ENCODE results near the gene EPB42. TPM values are rescaled to one million over a fixed set of nuclear protein-coding genes. Genes with fewer than 3 reads are reported as not detected.

EPB42 gene
- total and polyA plus RNA-seq, 2 of the 4 experiments (the other 2 are of a cell fraction), result not detected

- TF ChIP-seq MAZ (IDR thresholded peaks at IDR 0.05; ENCODE audit: borderline replicate concordance, low read depth, low read length) (no peak), ELK1 (IDR thresholded peaks at IDR 0.05; ENCODE audit: borderline replicate concordance, low read depth, low read length) (no peak), RFX5 (IDR thresholded peaks at IDR 0.05; ENCODE audit: low read depth, low read length) (no peak), FOS (IDR thresholded peaks at IDR 0.05; ENCODE audit: low read depth, low read length) (no peak), CHD1 (IDR thresholded peaks at IDR 0.05; ENCODE audit: low read depth, low read length) (no peak), MAFK (IDR thresholded peaks at IDR 0.05; ENCODE audit: low read depth, low read length) (no peak), POLR2A (IDR thresholded peaks at IDR 0.05; ENCODE audit: low read depth, low read length) (no peak), CEBPB (IDR thresholded peaks at IDR 0.05; ENCODE audit: low read depth, low read length) (no peak), RCOR1 (IDR thresholded peaks at IDR 0.05; ENCODE audit: insufficient replicate concordance, low read length) (no peak), SMC3 (IDR thresholded peaks at IDR 0.05; ENCODE audit: low read depth, low read length) (no peak), NFE2L2 (IDR thresholded peaks at IDR 0.05; ENCODE audit: low read depth, low read length) (no peak), USF2 (IDR thresholded peaks at IDR 0.05; ENCODE audit: low read depth, low read length) (no peak)
- no peak overlapping the region for H2BK20ac ChIP-seq (ENCODE audit: low read depth, low read length)
- H4K8ac ChIP-seq (ENCODE audit: low read depth in 2 of 2, low read length in 2 of 2), result no peak overlapping the region
- no peak overlapping the region for H3K4ac ChIP-seq (ENCODE audit: low read depth, low read length)
- H2BK15ac ChIP-seq (ENCODE audit: low read depth, low read length), result no peak overlapping the region
- ATAC-seq (ENCODE audit: low read depth) (no peak), DNase-seq (no peak)
- peaks cover 40% of the 10 kb centered on the region for H3K27me3 ChIP-seq (ENCODE audit: control insufficient read depth, insufficient read depth, low read length)
- CTCF ChIA-PET, result no interaction called here
- no peaks in the 10 kb centered on the region for H3K79me1 ChIP-seq (ENCODE audit: low read depth in 1 of 2, low read length in 2 of 2)
- POLR2A ChIA-PET (ENCODE audit: unreplicated experiment), result no interaction called here
- no peaks in the 10 kb centered on the region for H3K4me1 ChIP-seq (ENCODE audit: control insufficient read depth, insufficient read depth, low read length)
- no peaks in the 10 kb centered on the region for H3K36me3 ChIP-seq (ENCODE audit: control insufficient read depth, insufficient read depth, low read length)
- H3K9me3 ChIP-seq (ENCODE audit: control insufficient read depth, insufficient read depth, low read length), result no peaks in the 10 kb centered on the region
- no peak overlapping the region for H2BK5ac ChIP-seq (ENCODE audit: low read depth, low read length, poor library complexity, severe bottlenecking)
- no peak overlapping the region for H4K5ac ChIP-seq (ENCODE audit: low read depth, low read length)
- intact Hi-C loops (cut with micrococcal nuclease) (no loop called here), in situ Hi-C loops (cut with MboI; ENCODE audit: low sequenced_read_pairs) (no loop called here), dilution Hi-C loops (cut with HindIII; ENCODE audit: low sequenced_read_pairs, unreplicated experiment) (no loop called here)
- no peak overlapping the region for H3K56ac ChIP-seq (ENCODE audit: extremely low read depth, insufficient read depth, low read length)
- H2AFZ ChIP-seq (replicated peaks; ENCODE audit: low read length, poor library complexity), result no peak overlapping the region
- no peak overlapping the region for H2AK5ac ChIP-seq (ENCODE audit: low read depth, low read length)
- no peak overlapping the region for H3K23ac ChIP-seq (ENCODE audit: low read depth, low read length)
- no peak overlapping the region for H2BK120ac ChIP-seq (ENCODE audit: low read depth, low read length)
- no peaks in the 10 kb centered on the region for H4K20me1 ChIP-seq (ENCODE audit: insufficient read depth, low read length)
- no peak overlapping the region for H3K18ac ChIP-seq (ENCODE audit: low read depth, low read length)
- no peak overlapping the region for H3K14ac ChIP-seq (replicated peaks; ENCODE audit: low read depth, low read length)
- WGBS, 2 experiments (ENCODE audit: extremely low coverage in 2 of 2, insufficient read length in 1 of 2), result no CpG with 5 or more reads among the region's 4 CpGs
- no peaks in the 10 kb centered on the region; the same call in 1 of the 2 replicates for H3K9me1 ChIP-seq (ENCODE audit: insufficient read depth, low read length)
- H3K4me2 ChIP-seq (ENCODE audit: low read depth, low read length), result no peak overlapping the region
- no TSS peak for BruUV-seq (replicated peaks)
- H2AK9ac ChIP-seq (replicated peaks; ENCODE audit: low read depth, low read length, poor library complexity), result no peak overlapping the region
- H3K4me3 ChIP-seq (ENCODE audit: insufficient read depth, low read depth, low read length), result no peak overlapping the region
- no peak overlapping the region for H3K27ac ChIP-seq (ENCODE audit: insufficient read depth, low read length)
- no peak overlapping the region for H3K9ac ChIP-seq (ENCODE audit: low read depth, low read length)
- no peak overlapping the region for H4K91ac ChIP-seq (ENCODE audit: insufficient read depth, low read depth, low read length)
Measured at GRCh38 chr15:43244092-43244491, 23.3 kb upstream of the EPB42 start.

All from IMR-90 (cell line).